Fibroblast of lung (primary cell): ENCODE results near the gene NDUFS8. TPM values are rescaled to one million over a fixed set of nuclear protein-coding genes. Genes with fewer than 3 reads are reported as not detected.

Source experiments
- DNase-seq, 2 donors: peaks; one replicate each; pipeline versions ENCODE4 v3.0.0 to v3.0.0-alpha.2; 2010; ENCODE audit warnings: low read depth in 2 of 2
- H2AFZ ChIP-seq: 2 replicates; pipeline ENCODE4 v1.5.1; 2012; ENCODE audit warnings: low read length, control low read depth, inconsistent platforms
- H3K27ac ChIP-seq: 2 replicates; pipeline ENCODE4 v1.5.1; 2011; ENCODE audit warnings: low read length, control low read depth; ENCODE audit not compliant: insufficient read depth
- H3K27me3 ChIP-seq: 2 replicates; pipeline ENCODE4 v1.5.1; 2011; ENCODE audit warnings: mild to moderate bottlenecking, low read length; ENCODE audit not compliant: control insufficient read depth, insufficient read depth
- H3K36me3 ChIP-seq: 2 replicates; pipeline ENCODE4 v1.5.1; 2011; ENCODE audit warnings: low read length; ENCODE audit not compliant: control insufficient read depth, insufficient read depth
- H3K4me1 ChIP-seq: 2 replicates; pipeline ENCODE4 v1.5.1; 2011; ENCODE audit warnings: low read length; ENCODE audit not compliant: control insufficient read depth, insufficient read depth; ENCODE audit errors: extremely low read depth
- H3K4me2 ChIP-seq: 2 replicates; pipeline ENCODE4 v1.5.1; 2011; ENCODE audit warnings: low read length, control low read depth; ENCODE audit not compliant: insufficient read depth; ENCODE audit errors: extremely low read depth
- H3K4me3 ChIP-seq, 4 experiments: fragments of 200-600 bp in 1 of 4; sonication (generic) in 1 of 4; replicated peaks in 1 of 4; 2 replicates each; pipeline ENCODE4 v1.5.1; 2011 to 2016; ENCODE audit warnings: low read length in 4 of 4, low read depth in 3 of 4, mild to moderate bottlenecking in 3 of 4, control low read depth in 2 of 4, inconsistent platforms in 1 of 4, mixed read lengths in 1 of 4; ENCODE audit not compliant: insufficient read depth in 1 of 4; ENCODE audit errors: control extremely low read depth in 1 of 4
- H3K79me2 ChIP-seq: 2 replicates; pipeline ENCODE4 v1.5.1; 2012; ENCODE audit warnings: mild to moderate bottlenecking, low read length, inconsistent platforms; ENCODE audit not compliant: control insufficient read depth, insufficient read depth
- H3K9ac ChIP-seq: 2 replicates; pipeline ENCODE4 v1.5.1; 2011; ENCODE audit warnings: mild to moderate bottlenecking, low read length, control low read depth; ENCODE audit not compliant: insufficient read depth
- H3K9me3 ChIP-seq: 2 replicates; pipeline ENCODE4 v1.5.1; 2012; ENCODE audit warnings: low read depth, low read length; ENCODE audit not compliant: control insufficient read depth, insufficient read depth
- H4K20me1 ChIP-seq: 2 replicates; pipeline ENCODE4 v1.5.1; 2011; ENCODE audit warnings: low read length; ENCODE audit not compliant: control insufficient read depth, insufficient read depth; ENCODE audit errors: extremely low read depth
- CTCF ChIP-seq, 2 donors: IDR thresholded peaks in 1 of 2; conservative IDR thresholded peaks in 1 of 2; 1 replicate in 1 of 2; 2 replicates in 1 of 2; pipeline ENCODE4 v1.5.1; 2011 to 2012; ENCODE audit warnings: low read length in 2 of 2, control low read depth in 1 of 2, inconsistent platforms in 1 of 2, low read depth in 1 of 2, mild to moderate bottlenecking in 1 of 2
- EZH2 ChIP-seq: IDR thresholded peaks from 2 replicates; pipeline ENCODE4 v1.5.1; 2012; ENCODE audit warnings: low read length, control low read depth, mild to moderate bottlenecking; ENCODE audit errors: missing control alignments
- polyA plus RNA-seq, 2 donors: library from polyadenylated mRNA; depleted of rRNA in 1 of 2; stranded (reverse) in 1 of 2; unstranded in 1 of 2; fragments of >200 nt; gene quantifications; 2 replicates each; pipeline ENCODE4 v1.2.1, GENCODE V29; 2011 to 2012; ENCODE audit warnings: missing spikeins in 1 of 2
- total RNA-seq: library from RNA; depleted of rRNA; stranded (reverse); fragments of >200 nt; gene quantifications from 2 replicates; pipeline ENCODE4 v1.2.1, GENCODE V29; 2014

The NDUFS8 gene
- total and polyA plus RNA-seq, 2 donors (not counting 1 experiment from before 2014, with no cell fraction given): 36.3 to 148 TPM

- Histone ChIP-seq H2AFZ (no peak overlapping the region), H3K27me3 (no peaks in the 10 kb centered on the region), H3K4me1 (no peaks in the 10 kb centered on the region), H3K4me2 (no peak overlapping the region), H3K4me3 (no peak overlapping the region), H3K9ac (no peak overlapping the region), H3K36me3 (no peaks in the 10 kb centered on the region), H4K20me1 (no peaks in the 10 kb centered on the region), H3K27ac (no peak overlapping the region), H3K9me3 (no peaks in the 10 kb centered on the region), H3K79me2 (no peaks in the 10 kb centered on the region)
- TF ChIP-seq EZH2: no peak
- TF ChIP-seq CTCF (conservative IDR thresholded peaks at IDR 0.05 in 1 of 2, IDR thresholded peaks at IDR 0.05 in 1 of 2; ENCODE audit: low read depth in 1 of 2, low read length in 2 of 2): no peak
- DNase-seq: no peak
Measured at GRCh38 chr11:68002575-68002937, 27.9 kb upstream of the NDUFS8 start.

GRCh38 chr11:68002938-68003845 lies 27.3 kb upstream of the NDUFS8 start:
- peak overlapping the region; percentile 65 for H3K4me2 ChIP-seq
- H3K9me3 ChIP-seq: no peaks in the 10 kb centered on the region
- H3K9ac ChIP-seq: peak overlapping the region; percentile 20
- H3K27me3 ChIP-seq: no peaks in the 10 kb centered on the region
- peak overlapping the region; percentile 39 to 59 (median 50) for H3K4me3 ChIP-seq
- H3K4me1 ChIP-seq: no peaks in the 10 kb centered on the region
- no peaks in the 10 kb centered on the region for H3K79me2 ChIP-seq
- H3K36me3 ChIP-seq: no peaks in the 10 kb centered on the region
- no peak overlapping the region for H2AFZ ChIP-seq
- H4K20me1 ChIP-seq: no peaks in the 10 kb centered on the region
- no peak for DNase-seq
- no peak overlapping the region for H3K27ac ChIP-seq
- TF ChIP-seq CTCF (conservative IDR thresholded peaks at IDR 0.05 in 1 of 2, IDR thresholded peaks at IDR 0.05 in 1 of 2; ENCODE audit: low read depth in 1 of 2, low read length in 2 of 2) (no peak), EZH2 (no peak)

GRCh38 chr11:68003846-68004550 lies 26.5 kb upstream of the NDUFS8 start, which contains the start of gene UNC93B1:
TSS of gene UNC93B1 (minus strand) at chr11:68004097. CDS start at chr11:68004043, 54 bp downstream.
- peak within 1 kb of the TSS; percentile 51 for H3K9ac ChIP-seq

More at GRCh38 chr11:68003846-68004550, 26.5 kb upstream of the NDUFS8 start, which contains the start of gene UNC93B1:
- DNase-seq: peak; percentile 77 to 79
- no peak for TF ChIP-seq CTCF (conservative IDR thresholded peaks at IDR 0.05 in 1 of 2, IDR thresholded peaks at IDR 0.05 in 1 of 2; ENCODE audit: low read depth in 1 of 2, low read length in 2 of 2)
- no peak for TF ChIP-seq EZH2
- Histone ChIP-seq H3K9me3 (no peaks in the 10 kb centered on the region), H3K27ac (no peak within 1 kb of the TSS), H2AFZ (peak within 1 kb of the TSS; percentile 69), H4K20me1 (no peaks in the 10 kb centered on the region), H3K36me3 (no peaks in the 10 kb centered on the region), H3K4me3 (peak within 1 kb of the TSS; percentile 42 to 64 (median 58)), H3K27me3 (no peaks in the 10 kb centered on the region), H3K4me1 (no peaks in the 10 kb centered on the region), H3K79me2 (no peaks in the 10 kb centered on the region), H3K4me2 (peak within 1 kb of the TSS; percentile 76)
